Fibroblast of mammary gland (primary cell): ENCODE measurements around the gene TBXA2R.

Source experiments
- DNase-seq: peaks from one replicate; pipeline ENCODE4 v3.0.0-alpha.2; 2010; ENCODE audit warnings: low read depth
- H3K4me3 ChIP-seq: 2 replicates; pipeline ENCODE4 v1.5.1; 2011; ENCODE audit warnings: low read depth, mild to moderate bottlenecking, low read length, moderate library complexity; ENCODE audit not compliant: control insufficient read depth
- TF ChIP-seq, protein P1 (sequence below): conservative IDR thresholded peaks from 2 replicates; pipeline ENCODE4 v1.5.1; 2011; ENCODE audit warnings: low read depth, low read length, inconsistent platforms; ENCODE audit not compliant: control insufficient read depth, insufficient read depth

Gene TBXA2R

DNA sequence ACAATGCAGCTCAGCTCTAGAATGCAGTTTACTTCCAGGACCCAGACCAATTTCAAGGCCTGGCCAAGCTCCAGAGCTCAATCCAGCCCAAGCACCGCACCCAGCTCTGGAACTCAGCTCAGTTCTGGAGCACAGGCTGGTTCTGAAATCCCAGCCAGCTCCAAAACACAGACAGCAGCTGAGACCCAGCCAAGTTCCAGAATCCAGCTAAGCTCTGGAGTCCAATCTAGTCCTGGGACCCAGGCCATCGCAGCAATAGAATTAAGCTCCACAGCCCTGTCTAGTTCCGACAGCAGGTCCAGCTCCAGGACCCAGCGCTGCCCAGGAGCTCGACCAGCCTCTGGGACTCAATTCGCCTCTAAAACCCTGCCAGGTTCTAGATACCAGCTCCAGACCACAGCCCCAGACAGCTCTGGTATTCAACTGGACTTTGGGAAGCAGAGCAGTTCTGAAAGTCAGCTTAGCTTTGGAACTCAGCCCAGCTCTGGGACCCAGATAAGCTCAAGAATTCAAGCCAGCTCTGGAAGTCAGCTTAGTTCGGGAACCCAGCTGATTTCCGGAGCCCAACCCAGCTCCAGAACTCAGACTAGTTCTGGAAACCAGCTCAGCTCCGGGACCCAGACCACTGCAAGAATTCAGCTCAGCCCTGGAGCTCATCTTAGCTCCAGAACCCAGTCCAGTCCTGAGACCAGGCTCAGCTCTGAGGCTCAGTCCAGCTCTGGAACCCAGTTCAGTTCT lies 14.6 kb downstream of the TBXA2R start:
- TF ChIP-seq, protein P1, sequence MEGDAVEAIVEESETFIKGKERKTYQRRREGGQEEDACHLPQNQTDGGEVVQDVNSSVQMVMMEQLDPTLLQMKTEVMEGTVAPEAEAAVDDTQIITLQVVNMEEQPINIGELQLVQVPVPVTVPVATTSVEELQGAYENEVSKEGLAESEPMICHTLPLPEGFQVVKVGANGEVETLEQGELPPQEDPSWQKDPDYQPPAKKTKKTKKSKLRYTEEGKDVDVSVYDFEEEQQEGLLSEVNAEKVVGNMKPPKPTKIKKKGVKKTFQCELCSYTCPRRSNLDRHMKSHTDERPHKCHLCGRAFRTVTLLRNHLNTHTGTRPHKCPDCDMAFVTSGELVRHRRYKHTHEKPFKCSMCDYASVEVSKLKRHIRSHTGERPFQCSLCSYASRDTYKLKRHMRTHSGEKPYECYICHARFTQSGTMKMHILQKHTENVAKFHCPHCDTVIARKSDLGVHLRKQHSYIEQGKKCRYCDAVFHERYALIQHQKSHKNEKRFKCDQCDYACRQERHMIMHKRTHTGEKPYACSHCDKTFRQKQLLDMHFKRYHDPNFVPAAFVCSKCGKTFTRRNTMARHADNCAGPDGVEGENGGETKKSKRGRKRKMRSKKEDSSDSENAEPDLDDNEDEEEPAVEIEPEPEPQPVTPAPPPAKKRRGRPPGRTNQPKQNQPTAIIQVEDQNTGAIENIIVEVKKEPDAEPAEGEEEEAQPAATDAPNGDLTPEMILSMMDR, result no peak
- H3K4me3 ChIP-seq, result no peak overlapping the region
- no peak for DNase-seq

- DNase-seq, result no peak
- TF ChIP-seq, protein P1, result no peak
- no peak overlapping the region for H3K4me3 ChIP-seq
These were observed 15.6 kb downstream of the TBXA2R start for GRCh38 chr19:3590991-3591659.

GRCh38 chr19:3589949-3590348 lies 16.7 kb downstream of the TBXA2R start:
- TF ChIP-seq, protein P1, result no peak
- H3K4me3 ChIP-seq, result no peak overlapping the region
- no peak for DNase-seq

DNA sequence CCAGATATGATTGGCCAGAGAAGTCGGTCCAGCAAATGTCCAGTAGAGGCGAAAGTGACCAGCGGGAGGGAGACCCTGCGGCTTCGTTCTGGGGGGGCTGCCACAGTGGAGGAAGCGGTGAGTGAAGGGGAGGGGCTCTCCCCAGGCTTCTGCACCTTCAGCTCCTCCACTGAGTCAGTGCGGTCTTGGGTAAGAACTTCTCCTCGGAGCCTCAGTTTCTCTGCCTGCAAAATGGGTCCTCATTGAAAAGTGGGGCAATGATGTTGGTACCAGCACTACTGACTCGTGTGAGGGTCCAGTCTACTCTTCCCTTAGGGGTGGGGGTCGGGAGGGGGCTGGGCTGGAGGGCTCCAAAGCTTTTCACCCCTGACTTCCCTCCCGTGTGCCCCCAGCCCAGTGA lies 17.2 kb downstream of the TBXA2R start:
- TF ChIP-seq, protein P1, result no peak
- no peak overlapping the region for H3K4me3 ChIP-seq
- DNase-seq, result no peak

GRCh38 chr19:3586707-3587346 lies 19.8 kb downstream of the TBXA2R start:
- TF ChIP-seq, protein P1, result no peak
- no peak for DNase-seq
- no peak overlapping the region for H3K4me3 ChIP-seq

DNA sequence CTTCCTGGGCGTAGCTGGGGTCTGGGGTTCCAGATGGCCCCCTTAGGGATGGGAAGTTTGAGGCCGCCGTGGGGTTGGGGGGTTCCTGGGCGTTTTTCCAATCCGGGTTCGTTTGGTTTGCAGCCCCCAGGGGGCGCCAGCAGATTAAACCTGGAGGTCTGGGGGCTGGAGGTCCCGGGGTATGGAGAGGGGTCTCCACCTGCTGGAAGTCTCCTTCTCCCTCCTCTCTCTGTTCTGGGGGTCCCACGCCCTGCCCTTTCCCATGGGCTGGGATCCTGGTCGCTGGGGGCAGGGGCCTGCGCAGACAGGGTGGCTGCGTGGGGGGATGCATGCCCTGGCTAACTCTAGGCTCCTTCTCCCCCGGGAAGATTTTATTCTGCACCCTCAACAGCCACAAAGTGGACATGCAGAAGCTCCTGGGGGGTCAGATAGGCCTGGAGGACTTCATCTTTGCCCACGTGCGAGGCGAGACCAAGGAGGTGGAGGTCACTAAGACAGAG lies 20.5 kb downstream of the TBXA2R start:
- no peak for DNase-seq
- H3K4me3 ChIP-seq, result no peak overlapping the region
- TF ChIP-seq, protein P1, result peak; percentile 33
